A673 (cell line): ENCODE data around the gene KCNH8. TPM values are rescaled to one million over a fixed set of nuclear protein-coding genes. Genes with fewer than 3 reads are reported as not detected.

ENCODE experiments used
- BruUV-seq: library from RNA; stranded (reverse); fragments of 400-500 nt; replicated peaks from 2 replicates; lab custom pipeline; 2021; lab: Mats Ljungman, UMichigan
- CTCF ChIA-PET: fragments of 300-600 bp; sonication (Branson Sonifier 250); formaldehyde crosslinking; loops from one replicate; lab custom pipeline; 2022; ENCODE audit warnings: antibody characterized with exemption; lab: Charles Lee
- POLR2A ChIA-PET: fragments of 300-600 bp; sonication (Branson Sonifier 250); formaldehyde crosslinking; loops from one replicate; lab custom pipeline; 2022; ENCODE audit warnings: antibody characterized with exemption; ENCODE audit not compliant: low non-redundant PET; lab: Charles Lee
- DNase-seq: peaks from one replicate; pipeline ENCODE4 v3.0.0-alpha.2; 2015; ENCODE audit warnings: low spot score
- H3K27ac ChIP-seq: fragments of 200-600 bp; sonication (generic); 2 replicates; pipeline ENCODE4 v1.5.1; 2016; ENCODE audit warnings: mixed run types, low read depth, mild to moderate bottlenecking, mixed read lengths, antibody characterized with exemption, low read length; ENCODE audit not compliant: poor library complexity, severe bottlenecking
- H3K27me3 ChIP-seq: fragments of 200-600 bp; sonication (generic); replicated peaks from 2 replicates; pipeline ENCODE4 v1.6.1; 2017; ENCODE audit warnings: mixed run types, low read depth, mild to moderate bottlenecking, mixed read lengths, antibody characterized with exemption, low read length; ENCODE audit not compliant: insufficient read depth, poor library complexity
- H3K36me3 ChIP-seq: fragments of 200-600 bp; sonication (generic); 2 replicates; pipeline ENCODE4 v1.6.1; 2016; ENCODE audit warnings: mixed run types, mild to moderate bottlenecking, mixed read lengths, antibody characterized with exemption, low read length; ENCODE audit not compliant: insufficient read depth, poor library complexity, severe bottlenecking
- H3K4me1 ChIP-seq: fragments of 200-600 bp; sonication (generic); 2 replicates; pipeline ENCODE4 v1.6.1; 2017; ENCODE audit warnings: mixed run types, mild to moderate bottlenecking, mixed read lengths, antibody characterized with exemption, low read length; ENCODE audit not compliant: insufficient read depth, poor library complexity, severe bottlenecking
- H3K4me3 ChIP-seq: fragments of 200-600 bp; sonication (generic); 2 replicates; pipeline ENCODE4 v1.5.1; 2016; ENCODE audit warnings: low read depth, mixed run types, mild to moderate bottlenecking, mixed read lengths, low read length; ENCODE audit not compliant: poor library complexity, severe bottlenecking
- H3K9me3 ChIP-seq: fragments of 200-600 bp; sonication (generic); 2 replicates; pipeline ENCODE4 v1.6.1; 2016; ENCODE audit warnings: mixed run types, low read depth, mild to moderate bottlenecking, mixed read lengths, antibody characterized with exemption, low read length; ENCODE audit not compliant: poor library complexity, severe bottlenecking
- EZH2 ChIP-seq: fragments of 200-600 bp; sonication (generic); IDR thresholded peaks from 2 replicates; pipeline ENCODE4 v1.6.1; 2017; ENCODE audit warnings: borderline replicate concordance, low read depth, mild to moderate bottlenecking, mixed read lengths, antibody characterized with exemption, low read length; ENCODE audit not compliant: poor library complexity, severe bottlenecking
- intact Hi-C: fragments of 100-400 bp; cut with micrococcal nuclease; formaldehyde crosslinking; loops from one replicate; pipeline ENCODE4 v1.10.0; 2022; ENCODE audit not compliant: unreplicated experiment
- total RNA-seq: library from RNA; stranded (reverse); gene quantifications from 2 replicates; pipeline ENCODE4 v1.2.3, GENCODE V29; 2021
- TF ChIP-seq, protein P1 (sequence below): fragments of 300-800, 200-600 bp; sonication (generic); conservative IDR thresholded peaks from 2 replicates; pipeline ENCODE4 v1.5.1; 2017; ENCODE audit warnings: low read depth, mild to moderate bottlenecking, antibody characterized with exemption, low read length, moderate library complexity, mixed read lengths

Gene KCNH8
- total RNA-seq, 1 experiment from 2014 or later, result not detected

DNA sequence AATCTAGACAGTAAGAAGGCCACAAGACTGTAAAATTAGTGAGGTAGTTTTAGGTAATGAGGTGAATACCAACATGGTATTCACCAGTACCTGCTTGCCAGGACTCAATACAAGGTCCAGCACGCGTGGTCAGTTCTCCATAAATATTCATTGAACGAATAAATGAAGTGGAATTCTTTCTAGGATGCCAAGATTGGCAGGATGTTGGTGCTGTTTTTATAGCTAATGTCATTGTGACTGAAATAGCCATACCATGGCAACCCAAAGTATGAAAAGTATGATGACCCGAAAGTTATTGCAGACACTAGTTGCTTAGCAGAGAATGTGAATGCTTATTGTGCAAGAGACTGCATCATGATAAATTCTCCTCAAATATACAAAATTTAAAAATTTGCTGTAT, 307.2 kb downstream of the KCNH8 start:
- POLR2A ChIA-PET, result no interaction called here
- no peaks in the 10 kb centered on the region for H3K36me3 ChIP-seq
- CTCF ChIA-PET, result no interaction called here

DNA sequence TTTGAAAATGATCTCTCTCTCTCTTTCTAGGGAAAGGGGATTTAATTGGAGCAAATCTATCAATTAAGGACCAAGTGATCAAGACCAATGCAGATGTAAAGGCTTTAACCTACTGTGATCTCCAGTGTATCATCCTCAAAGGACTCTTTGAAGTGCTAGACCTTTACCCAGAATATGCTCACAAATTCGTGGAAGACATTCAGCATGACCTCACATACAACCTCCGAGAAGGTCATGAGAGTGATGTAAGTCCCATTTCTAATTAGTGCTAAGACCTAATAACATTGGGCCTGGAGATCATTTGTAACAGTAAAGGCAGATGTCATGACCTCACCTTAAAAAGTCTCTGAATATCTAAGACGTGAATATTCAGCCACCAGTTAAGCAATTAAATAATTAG, 308.4 kb downstream of the KCNH8 start:
- TF ChIP-seq EZH2, result no peak
- TF ChIP-seq, protein P1, sequence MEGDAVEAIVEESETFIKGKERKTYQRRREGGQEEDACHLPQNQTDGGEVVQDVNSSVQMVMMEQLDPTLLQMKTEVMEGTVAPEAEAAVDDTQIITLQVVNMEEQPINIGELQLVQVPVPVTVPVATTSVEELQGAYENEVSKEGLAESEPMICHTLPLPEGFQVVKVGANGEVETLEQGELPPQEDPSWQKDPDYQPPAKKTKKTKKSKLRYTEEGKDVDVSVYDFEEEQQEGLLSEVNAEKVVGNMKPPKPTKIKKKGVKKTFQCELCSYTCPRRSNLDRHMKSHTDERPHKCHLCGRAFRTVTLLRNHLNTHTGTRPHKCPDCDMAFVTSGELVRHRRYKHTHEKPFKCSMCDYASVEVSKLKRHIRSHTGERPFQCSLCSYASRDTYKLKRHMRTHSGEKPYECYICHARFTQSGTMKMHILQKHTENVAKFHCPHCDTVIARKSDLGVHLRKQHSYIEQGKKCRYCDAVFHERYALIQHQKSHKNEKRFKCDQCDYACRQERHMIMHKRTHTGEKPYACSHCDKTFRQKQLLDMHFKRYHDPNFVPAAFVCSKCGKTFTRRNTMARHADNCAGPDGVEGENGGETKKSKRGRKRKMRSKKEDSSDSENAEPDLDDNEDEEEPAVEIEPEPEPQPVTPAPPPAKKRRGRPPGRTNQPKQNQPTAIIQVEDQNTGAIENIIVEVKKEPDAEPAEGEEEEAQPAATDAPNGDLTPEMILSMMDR, result no peak
- Histone ChIP-seq H3K27ac (no peak overlapping the region), H3K9me3 (no peaks in the 10 kb centered on the region), H3K36me3 (no peaks in the 10 kb centered on the region), H3K27me3 (no peaks in the 10 kb centered on the region), H3K4me1 (no peaks in the 10 kb centered on the region), H3K4me3 (no peak overlapping the region)
- intact Hi-C loops, result no loop called here
- no TSS peak for BruUV-seq
- ChIA-PET POLR2A (no interaction called here), CTCF (no interaction called here)
- DNase-seq, result no peak

More for the DNA sequence above, 307.2 kb downstream of the KCNH8 start:
- H3K9me3 ChIP-seq, result no peaks in the 10 kb centered on the region
- TF ChIP-seq, protein P1, result no peak
- no peak for TF ChIP-seq EZH2
- intact Hi-C loops, result no loop called here
- no TSS peak for BruUV-seq
- DNase-seq, result no peak
- H3K27me3 ChIP-seq, result no peaks in the 10 kb centered on the region
- no peak overlapping the region for H3K4me3 ChIP-seq
- H3K27ac ChIP-seq, result no peak overlapping the region
- H3K4me1 ChIP-seq, result no peaks in the 10 kb centered on the region

DNA sequence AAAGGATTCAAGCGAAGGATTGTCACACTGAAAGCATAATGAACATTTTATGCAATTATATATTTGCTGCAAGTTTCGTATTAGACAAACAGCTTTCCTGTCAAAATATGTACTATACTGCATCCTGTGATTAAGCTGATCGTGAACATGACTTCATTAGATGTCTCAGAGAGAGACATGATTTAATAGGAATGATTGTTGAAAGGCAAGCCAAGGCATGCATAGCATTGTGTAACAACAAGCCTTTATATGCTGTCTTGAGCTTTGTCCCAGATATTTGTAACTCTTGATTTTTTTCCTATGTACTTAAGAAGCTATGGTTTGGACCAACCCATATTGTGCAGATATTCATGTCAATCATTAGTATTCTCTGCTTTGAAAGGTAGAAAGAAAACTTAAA, 309.1 kb downstream of the KCNH8 start:
- BruUV-seq, result no TSS peak
- no peak for DNase-seq
- intact Hi-C loops, result no loop called here
- Histone ChIP-seq H3K9me3 (no peaks in the 10 kb centered on the region), H3K4me1 (no peaks in the 10 kb centered on the region), H3K4me3 (no peak overlapping the region), H3K27ac (no peak overlapping the region), H3K27me3 (no peaks in the 10 kb centered on the region), H3K36me3 (no peaks in the 10 kb centered on the region)
- TF ChIP-seq, protein P1, result no peak
- no peak for TF ChIP-seq EZH2
- ChIA-PET CTCF (no interaction called here), POLR2A (no interaction called here)
